Mesodermal cell (in vitro differentiated cells): ENCODE results near the gene ZXDA. TPM values are rescaled to one million over a fixed set of nuclear protein-coding genes. Genes with fewer than 3 reads are reported as not detected.
"Not testable (repeated sequence)": the region's sequence is repeated elsewhere in the genome, so short reads cannot be mapped to it uniquely, and the experiment has no call there.

Experiments used
- H3K27ac ChIP-seq: 2 replicates; pipeline ENCODE4 v1.7.0; 2013; ENCODE audit warnings: mild to moderate bottlenecking, low read depth, low read length, moderate library complexity; ENCODE audit not compliant: severe bottlenecking
- H3K36me3 ChIP-seq: 2 replicates; pipeline ENCODE4 v1.7.1; 2013; ENCODE audit warnings: mild to moderate bottlenecking, low read length, moderate library complexity; ENCODE audit not compliant: control insufficient read depth, insufficient read depth
- H3K4me1 ChIP-seq: one replicate; pipeline ENCODE4 v1.7.1; 2013; ENCODE audit warnings: mild to moderate bottlenecking, low read length; ENCODE audit not compliant: insufficient read depth, control insufficient read depth, poor library complexity, severe bottlenecking
- H3K4me3 ChIP-seq: 2 replicates; pipeline ENCODE4 v1.7.0; 2013; ENCODE audit warnings: low read length, control low read depth, mild to moderate bottlenecking; ENCODE audit not compliant: insufficient read depth, poor library complexity, severe bottlenecking; ENCODE audit errors: extremely low read depth
- H3K9me3 ChIP-seq: 2 replicates; pipeline ENCODE4 v1.7.1; 2013; ENCODE audit warnings: mild to moderate bottlenecking, low read length, moderate library complexity; ENCODE audit not compliant: control insufficient read depth
- WGBS, 2 experiments: methylation state at CpG; one replicate each; pipeline ENCODE4 v1.1.5; 2013; ENCODE audit warnings: missing lambda C conversion rate in 2 of 2; ENCODE audit not compliant: insufficient coverage in 2 of 2; 5-methylcytosine and 5-hydroxymethylcytosine counted together
- polyA plus RNA-seq, 2 experiments: library from polyadenylated mRNA; stranded (reverse); fragments of 50-300 nt; gene quantifications; one replicate each; pipeline ENCODE4 v1.2.3, GENCODE V29; 2013

ZXDA gene
- 0.63 TPM for polyA plus RNA-seq (2013, experiment 1 of 2)
- 0.56 TPM for polyA plus RNA-seq (2013, experiment 2 of 2)

DNA sequence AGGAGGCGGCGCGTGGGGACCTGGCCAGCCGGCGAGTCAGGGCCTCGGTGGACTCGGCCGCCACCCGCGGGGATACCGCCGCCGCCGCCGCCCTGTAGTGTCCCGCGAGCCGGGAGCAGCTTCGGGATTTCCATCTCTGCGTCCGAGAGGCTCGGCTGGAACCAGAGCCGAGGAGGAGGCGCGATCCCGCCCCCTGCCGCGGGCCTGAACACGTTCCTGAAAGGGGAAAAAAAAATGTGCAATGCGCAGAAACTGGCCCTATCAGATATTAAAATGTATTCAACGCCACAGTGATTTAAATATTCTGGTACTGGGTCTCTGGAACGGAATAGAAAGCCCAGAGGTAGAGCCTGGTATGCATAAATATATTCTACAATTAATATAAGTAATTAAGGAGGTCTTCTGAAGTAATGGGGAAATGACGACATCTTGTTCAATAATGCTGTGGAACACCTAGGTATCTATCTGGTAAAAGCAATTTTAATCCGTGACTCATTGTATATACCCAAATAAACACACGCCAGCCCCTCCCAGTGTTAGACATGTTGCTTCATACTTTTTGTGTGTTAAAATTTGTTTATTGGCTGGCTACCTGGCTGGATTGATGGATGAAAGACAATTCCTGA lies at the start of gene ZXDA:
Gene ZXDA, minus strand, starts transcription at position 172 of the 626 bp plus-strand sequence. Its CDS starts 38 bp downstream, at position 134.
- not testable (repeated sequence) for H3K9me3 ChIP-seq, H3K27ac ChIP-seq, H3K4me1 ChIP-seq, H3K36me3 ChIP-seq
- H3K4me3 ChIP-seq = peak within 1 kb of the TSS; percentile 19
- WGBS, 2 experiments = no CpG with 5 or more reads among the region's 35 CpGs

- no peaks in the 10 kb centered on the region for H3K36me3 ChIP-seq
- H3K4me3 ChIP-seq = no peak overlapping the region
- 20% methylated on average over 1 of the region's 1 CpG; no CpG with 5 or more reads in 1 of the 2 experiments for WGBS, 2 experiments
- H3K9me3 ChIP-seq = peaks cover 5% of the 10 kb centered on the region
- H3K4me1 ChIP-seq = no peaks in the 10 kb centered on the region
- no peak overlapping the region for H3K27ac ChIP-seq
Observed at GRCh38 chrX:57952320-57952678, 42.0 kb upstream of the ZXDA start.

DNA sequence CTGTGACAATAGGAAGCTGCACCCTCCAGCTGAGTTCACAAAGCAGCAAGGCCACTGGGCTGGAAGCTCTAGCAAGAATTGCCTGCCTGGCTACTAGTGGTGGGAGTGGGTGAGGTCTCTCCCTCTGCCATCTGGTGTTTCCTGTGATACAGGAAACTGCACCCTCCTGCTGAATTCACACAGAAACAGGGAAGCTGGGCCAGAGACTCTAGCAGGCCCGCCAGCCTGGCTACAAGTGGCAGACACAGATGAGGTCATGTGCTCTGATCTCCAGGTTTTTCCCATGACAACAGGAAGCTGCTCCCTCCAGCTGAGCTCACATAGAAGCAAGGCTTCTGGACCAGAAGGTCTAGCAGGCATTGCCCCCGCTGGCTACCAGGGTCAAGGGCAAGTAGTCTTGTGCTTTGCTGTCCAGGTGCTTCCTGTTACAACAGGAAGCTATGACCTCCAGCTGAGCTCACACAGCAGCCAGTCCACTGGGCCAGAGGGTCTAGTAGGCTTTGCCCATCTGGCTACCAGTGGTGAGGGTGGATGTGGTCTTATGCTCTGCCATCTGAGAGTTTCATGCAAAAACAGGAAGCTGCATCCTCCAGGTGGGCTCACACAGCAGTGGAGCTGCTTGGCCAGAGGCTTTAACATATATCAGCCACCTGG lies 41.5 kb upstream of the ZXDA start:
- Histone ChIP-seq H3K4me3 (no peak overlapping the region), H3K9me3 (peaks cover 5% of the 10 kb centered on the region), H3K36me3 (no peaks in the 10 kb centered on the region), H3K4me1 (no peaks in the 10 kb centered on the region), H3K27ac (no peak overlapping the region)
- WGBS, 2 experiments = 20 to 48% methylated on average over 1 to 2 of the region's 2 CpGs

- H3K9me3 ChIP-seq = no peaks in the 10 kb centered on the region
- no peak overlapping the region for H3K4me3 ChIP-seq
- 93% methylated on average over 3 of the region's 6 CpGs; no CpG with 5 or more reads in 1 of the 2 experiments for WGBS, 2 experiments
- H3K27ac ChIP-seq = no peak overlapping the region
- H3K36me3 ChIP-seq = no peaks in the 10 kb centered on the region
- no peaks in the 10 kb centered on the region for H3K4me1 ChIP-seq
Observed at GRCh38 chrX:57933321-57933720, 23.1 kb upstream of the ZXDA start.

DNA sequence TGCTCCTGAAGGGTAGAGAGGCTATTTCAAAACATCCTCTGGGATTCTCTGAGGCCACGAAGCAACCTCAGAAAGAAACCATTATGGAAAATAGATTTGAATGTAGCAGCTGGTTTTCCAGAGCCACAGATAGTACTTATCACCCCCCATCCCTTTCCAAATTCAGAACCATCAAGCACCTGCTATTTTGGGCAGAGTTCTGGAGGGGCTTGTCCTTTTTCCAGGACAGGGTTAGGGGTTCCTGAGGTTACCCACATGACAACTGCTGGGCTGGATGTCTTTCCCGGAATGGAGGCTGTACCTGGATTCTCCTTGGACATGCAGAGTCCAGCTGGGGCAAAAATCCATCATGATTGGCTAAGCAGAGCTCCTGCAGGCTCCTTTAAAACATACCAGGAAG lies 22.0 kb upstream of the ZXDA start:
- 25% methylated on average over 1 of the region's 2 CpGs; no CpG with 5 or more reads in 1 of the 2 experiments for WGBS, 2 experiments
- no peaks in the 10 kb centered on the region for H3K36me3 ChIP-seq
- H3K27ac ChIP-seq = no peak overlapping the region
- H3K9me3 ChIP-seq = no peaks in the 10 kb centered on the region
- H3K4me1 ChIP-seq = no peaks in the 10 kb centered on the region
- H3K4me3 ChIP-seq = no peak overlapping the region

DNA sequence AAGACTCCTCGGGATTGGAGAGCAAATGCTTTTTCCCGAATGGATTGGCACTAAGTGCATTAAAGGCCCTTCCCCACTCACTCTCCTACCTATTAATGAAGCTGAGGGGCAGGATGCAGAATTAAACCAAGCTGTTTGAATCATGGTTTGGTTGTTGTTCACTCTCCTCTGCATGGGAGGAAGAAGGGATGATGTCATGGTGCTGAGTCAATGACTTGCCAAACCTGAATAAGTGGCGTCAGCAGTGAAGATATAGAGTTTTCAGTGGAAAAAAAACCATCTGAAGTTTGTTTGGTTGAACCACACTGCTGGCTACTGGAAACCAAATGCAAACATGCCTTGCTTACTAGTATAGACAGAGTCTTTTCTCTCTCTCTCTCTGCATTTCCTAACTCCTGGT lies 19.8 kb upstream of the ZXDA start:
- H3K36me3 ChIP-seq = no peaks in the 10 kb centered on the region
- H3K4me1 ChIP-seq = no peaks in the 10 kb centered on the region
- 17% methylated on average over 1 of the region's 3 CpGs; no CpG with 5 or more reads in 1 of the 2 experiments for WGBS, 2 experiments
- H3K4me3 ChIP-seq = no peak overlapping the region
- H3K27ac ChIP-seq = no peak overlapping the region
- no peaks in the 10 kb centered on the region for H3K9me3 ChIP-seq

DNA sequence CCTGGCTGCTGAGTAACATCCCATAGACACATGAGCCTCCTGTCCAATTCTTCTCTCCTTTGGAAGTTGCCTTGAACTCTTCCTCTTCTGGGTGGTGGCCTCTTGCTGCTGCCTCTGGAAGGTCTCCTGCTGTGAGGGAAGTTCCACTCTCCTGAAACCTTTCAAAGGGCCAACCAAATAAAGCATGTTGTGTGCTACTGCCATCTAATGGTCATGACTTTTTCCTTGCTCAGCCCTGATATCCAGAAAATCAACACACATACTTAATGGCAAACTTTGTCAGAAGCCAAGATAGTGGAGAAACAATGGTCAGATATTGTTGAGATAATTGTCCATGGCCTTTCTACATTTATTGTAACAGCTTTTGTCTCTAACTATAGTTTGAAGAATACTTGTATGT lies 19.1 kb upstream of the ZXDA start:
- Histone ChIP-seq H3K36me3 (no peaks in the 10 kb centered on the region), H3K27ac (no peak overlapping the region), H3K9me3 (no peaks in the 10 kb centered on the region), H3K4me3 (no peak overlapping the region), H3K4me1 (no peaks in the 10 kb centered on the region)

- WGBS, 2 experiments = 17% methylated on average over 1 of the region's 2 CpGs; no CpG with 5 or more reads in 1 of the 2 experiments
- Histone ChIP-seq H3K4me3 (no peak overlapping the region), H3K9me3 (no peaks in the 10 kb centered on the region), H3K36me3 (no peaks in the 10 kb centered on the region), H3K4me1 (no peaks in the 10 kb centered on the region), H3K27ac (no peak overlapping the region)
Observed at GRCh38 chrX:57925806-57926205, 15.5 kb upstream of the ZXDA start.

DNA sequence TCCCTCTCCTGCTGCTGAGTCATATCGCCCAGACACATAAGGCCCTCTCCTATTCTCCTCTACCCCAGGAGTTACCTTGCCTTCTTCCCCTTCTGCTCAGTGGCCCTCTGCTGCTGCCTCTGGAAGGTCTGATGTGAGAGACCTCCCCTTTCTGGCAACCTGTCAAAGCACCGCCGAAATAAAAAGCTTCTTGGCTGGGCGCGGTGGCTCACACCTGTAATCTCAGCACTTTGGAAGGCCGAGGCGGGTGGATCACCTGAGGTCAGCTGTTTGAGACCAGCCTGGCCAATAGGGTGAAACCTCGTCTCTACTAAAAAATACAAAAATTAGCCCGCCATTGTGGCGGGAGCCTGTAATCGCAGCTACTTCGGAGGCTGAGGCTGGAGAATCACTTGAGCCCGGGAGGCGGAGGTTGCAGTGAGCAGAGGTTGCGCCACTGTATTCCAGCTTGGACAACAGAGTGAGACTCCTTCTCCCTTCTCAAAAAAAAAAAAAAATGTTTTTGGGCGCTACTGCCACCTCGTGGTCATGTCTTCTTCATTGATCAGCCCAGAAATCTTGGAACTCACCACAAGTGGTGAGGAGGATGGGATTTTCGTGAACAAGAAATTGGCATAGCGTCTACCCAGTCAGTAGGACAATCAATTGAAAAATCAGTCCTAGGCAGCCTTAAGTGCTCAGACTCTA lies 8.6 kb upstream of the ZXDA start:
- Histone ChIP-seq H3K4me3 (no peak overlapping the region), H3K36me3 (no peaks in the 10 kb centered on the region), H3K9me3 (no peaks in the 10 kb centered on the region), H3K4me1 (no peaks in the 10 kb centered on the region), H3K27ac (no peak overlapping the region)
- whole genome bisulfite sequencing, 2 experiments = 89 to 90% methylated on average over 7 of the region's 19 CpGs

DNA sequence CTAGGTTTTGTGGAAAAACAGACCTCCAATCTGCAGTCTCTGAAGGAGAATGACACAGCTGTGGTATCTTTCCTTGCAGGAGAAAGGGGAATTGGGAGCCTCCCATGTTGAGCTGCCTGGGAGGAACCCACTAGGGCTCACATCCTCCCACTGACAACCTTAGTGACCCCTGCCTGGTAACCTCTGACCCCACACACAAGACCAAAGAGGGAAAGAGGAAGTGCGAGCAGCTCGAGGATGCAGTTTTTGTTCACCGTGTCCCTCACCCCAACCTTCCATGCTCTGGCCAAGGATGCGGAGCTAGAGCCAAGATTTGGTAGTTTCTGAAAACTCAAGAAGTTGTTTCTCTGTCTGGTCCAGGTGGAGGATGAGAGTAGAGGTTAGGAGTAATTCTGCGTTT lies 5.4 kb upstream of the ZXDA start:
- WGBS, 2 experiments = 60% methylated on average over 1 of the region's 5 CpGs; no CpG with 5 or more reads in 1 of the 2 experiments
- no peaks in the 10 kb centered on the region for H3K9me3 ChIP-seq

More for the DNA sequence above, 5.4 kb upstream of the ZXDA start:
- Histone ChIP-seq H3K36me3 (no peaks in the 10 kb centered on the region), H3K4me3 (no peak overlapping the region), H3K4me1 (no peaks in the 10 kb centered on the region), H3K27ac (no peak overlapping the region)
